HG02981 (cell line): ENCODE measurements around the gene TMEM273.
"Not testable (repeated sequence)": the region's sequence is repeated elsewhere in the genome, so short reads cannot be mapped to it uniquely, and the experiment has no call there.

Source experiments
- ATAC-seq: cut with Tn5 transposase; IDR thresholded peaks from one replicate; pipeline ENCODE4 v1.9.1; 2021; ENCODE audit warnings: mild to moderate bottlenecking, moderate library complexity; ENCODE audit not compliant: unreplicated experiment

The TMEM273 gene

DNA sequence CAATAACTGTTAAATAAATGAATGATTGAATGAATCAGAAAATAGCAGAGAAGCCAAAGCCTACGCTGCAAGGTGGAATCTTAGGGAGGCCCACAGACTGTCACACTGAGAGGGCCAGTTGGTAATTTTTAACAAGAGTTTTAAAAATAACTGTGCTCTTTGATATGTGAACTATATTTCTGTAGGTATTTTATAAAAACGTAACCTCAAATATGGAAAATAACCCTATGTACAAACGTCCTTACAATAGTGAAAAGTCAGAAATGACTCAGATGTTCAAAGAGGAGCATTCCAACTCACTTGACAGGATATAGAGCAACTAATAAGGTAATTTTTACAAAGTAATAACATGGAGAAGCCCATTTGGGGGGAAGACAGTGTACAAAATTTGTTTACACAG, 18.9 kb upstream of the TMEM273 start:
- ATAC-seq: peak; percentile 54

DNA sequence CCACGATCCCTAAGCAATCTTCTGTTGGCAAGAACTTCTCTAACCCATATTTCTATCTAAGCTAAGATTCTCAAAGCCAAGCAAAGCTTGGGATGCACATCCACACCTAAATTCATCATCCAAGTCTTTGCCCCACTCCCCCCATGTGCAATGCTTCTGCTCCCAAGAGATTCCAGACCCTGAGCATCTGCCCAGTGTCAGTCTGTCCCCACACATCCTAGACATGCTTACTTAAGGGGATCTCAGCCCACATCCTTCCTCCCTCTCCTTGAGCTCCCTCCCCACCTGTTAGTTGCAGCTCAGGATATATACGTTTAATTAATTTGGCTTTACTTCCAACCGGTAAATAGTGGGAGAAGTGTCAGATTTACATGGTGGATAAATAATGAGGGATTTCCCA, 17.0 kb upstream of the TMEM273 start:
- no peak for ATAC-seq

DNA sequence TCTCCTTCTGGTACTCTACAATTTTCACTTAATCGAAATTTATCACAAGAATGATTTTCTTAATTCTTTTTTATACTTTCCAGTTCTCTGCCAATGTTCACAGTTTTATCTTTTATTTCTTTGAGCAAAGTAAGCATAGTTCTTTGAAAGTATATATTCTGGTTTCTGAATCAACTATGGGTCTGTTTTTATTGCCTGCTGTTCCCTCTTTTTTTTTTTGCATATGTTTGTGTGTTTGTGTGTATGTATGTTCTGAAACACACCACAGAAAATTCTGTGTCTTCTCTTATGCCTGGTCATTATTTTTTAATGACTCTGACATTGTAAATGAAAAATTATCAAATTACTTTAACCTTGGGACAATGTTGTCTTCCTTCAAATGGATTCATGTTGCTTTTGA, 15.9 kb upstream of the TMEM273 start:
- no peak for ATAC-seq

DNA sequence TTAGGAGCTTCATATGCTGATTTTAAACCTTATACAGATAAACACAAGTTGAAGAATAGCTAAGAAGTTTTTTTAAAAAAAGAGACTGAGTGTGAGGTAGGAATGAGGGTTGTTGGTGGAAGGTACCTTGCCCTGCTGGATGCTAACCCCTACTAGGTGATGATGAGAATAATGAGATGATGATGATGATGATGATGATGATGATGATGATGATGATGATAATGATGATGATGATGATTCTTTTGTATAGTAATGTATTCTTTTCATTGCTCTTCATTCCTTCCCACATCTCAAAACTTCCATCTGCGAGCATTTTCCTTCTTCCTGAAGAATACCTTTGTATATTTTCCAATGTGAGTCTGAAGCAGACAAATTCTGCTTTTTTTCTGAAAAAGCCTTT, 14.1 kb upstream of the TMEM273 start:
- no peak for ATAC-seq

DNA sequence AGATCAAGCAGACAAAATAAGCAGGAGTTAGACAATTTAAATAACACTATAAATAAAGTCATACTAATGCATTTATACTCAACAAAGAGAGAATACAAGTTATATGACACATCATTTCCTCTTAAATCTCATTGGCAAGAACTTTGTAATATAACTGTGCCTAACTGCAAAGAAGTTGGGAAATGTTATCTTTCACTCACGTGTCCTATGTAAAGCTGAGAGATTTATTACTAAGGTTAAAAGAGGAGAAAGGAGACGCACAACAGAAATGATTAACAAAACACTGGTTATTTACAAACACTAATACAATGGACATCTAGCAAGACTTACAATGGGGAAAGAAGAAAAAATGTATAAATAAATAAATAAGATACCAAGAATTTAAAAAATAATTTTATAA, 12.7 kb upstream of the TMEM273 start:
- ATAC-seq: no peak

DNA sequence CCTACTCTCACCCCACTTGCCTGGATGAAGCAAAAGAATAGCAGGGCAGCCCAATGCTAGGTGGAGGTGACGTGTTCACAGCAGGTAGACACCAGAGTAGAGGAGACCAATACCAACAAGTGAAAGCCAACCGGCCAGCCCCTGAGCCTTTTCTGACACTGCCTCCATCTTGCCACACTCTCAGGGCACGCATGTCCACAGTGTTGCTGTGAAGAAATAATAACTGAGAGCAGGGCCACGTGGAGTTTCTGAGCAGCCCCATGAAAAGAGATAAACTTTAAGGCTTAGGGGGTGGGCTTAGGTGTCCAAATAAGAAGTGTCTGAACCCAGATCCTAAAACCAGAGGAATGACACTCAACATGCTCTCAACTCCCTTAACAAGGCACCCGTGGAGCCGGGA, 9.0 kb upstream of the TMEM273 start:
- no peak for ATAC-seq

DNA sequence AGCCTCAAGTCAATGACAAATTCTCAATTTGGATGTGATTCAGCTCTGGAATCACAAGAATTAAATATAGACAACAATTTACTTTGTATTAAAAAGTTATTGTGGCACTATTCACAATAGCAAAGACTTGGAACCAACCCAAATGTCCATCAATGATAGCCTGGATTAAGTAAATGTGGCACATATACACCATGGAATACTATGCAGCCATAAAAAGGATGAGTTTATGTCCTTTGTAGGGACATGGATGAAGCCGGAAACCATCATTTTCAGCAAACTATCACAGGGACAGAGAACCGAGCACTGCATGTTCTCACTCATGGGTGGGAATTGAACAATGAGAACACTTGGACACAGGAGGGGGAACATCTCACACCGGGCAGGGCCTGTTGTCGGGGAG, 7.7 kb upstream of the TMEM273 start:
- not testable (repeated sequence) for ATAC-seq

DNA sequence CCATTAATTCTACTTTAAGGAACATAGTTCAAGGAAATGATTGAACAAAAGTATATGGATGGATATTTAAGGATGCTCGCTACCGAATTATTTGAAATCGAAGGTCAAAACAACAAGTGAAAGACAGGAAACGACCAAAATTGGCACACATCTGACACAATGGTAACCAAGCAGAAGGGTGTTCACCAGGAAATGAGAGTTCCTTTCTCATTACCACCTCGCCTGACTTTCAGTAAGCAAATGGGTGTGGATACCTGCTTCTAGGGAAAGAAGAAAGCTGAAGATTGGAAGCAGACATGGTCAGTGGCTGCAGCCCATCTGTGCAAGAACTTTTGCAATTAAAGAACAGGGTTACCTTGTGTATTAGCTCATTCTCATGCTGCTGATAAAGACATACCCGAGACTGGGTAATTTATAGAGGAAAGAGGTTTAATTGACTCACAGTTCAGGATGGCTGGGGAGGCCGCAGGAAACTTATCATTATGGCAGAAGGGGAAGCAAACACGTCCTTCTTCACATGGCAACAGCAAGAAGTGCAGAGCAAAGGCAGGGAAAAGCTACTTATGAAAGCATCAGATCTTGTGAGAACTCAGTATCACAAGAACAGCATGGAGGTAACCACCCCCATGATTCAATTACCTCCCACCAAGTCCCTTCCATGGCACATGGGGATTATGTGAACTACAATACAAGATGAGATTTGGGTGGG, 6.2 kb upstream of the TMEM273 start:
- no peak for ATAC-seq

DNA sequence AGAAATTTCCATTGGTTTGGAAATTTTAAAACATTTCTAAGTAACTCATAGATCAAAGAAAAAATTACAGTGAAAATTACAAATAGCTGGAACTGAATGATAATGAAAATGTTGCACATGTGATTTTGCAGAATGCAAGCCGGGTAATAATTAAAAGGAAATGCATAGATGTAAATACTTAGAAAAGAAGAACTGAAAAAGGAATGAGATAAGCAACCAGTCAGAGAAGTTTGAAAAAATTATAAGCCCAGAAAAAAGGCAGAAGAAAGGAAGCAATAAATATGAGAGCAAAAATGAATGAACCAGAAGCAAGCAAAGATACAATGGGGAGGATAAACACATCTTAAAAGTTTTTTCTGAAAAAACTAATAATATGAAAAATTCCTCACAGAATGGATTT, 3.2 kb upstream of the TMEM273 start:
- no peak for ATAC-seq

DNA sequence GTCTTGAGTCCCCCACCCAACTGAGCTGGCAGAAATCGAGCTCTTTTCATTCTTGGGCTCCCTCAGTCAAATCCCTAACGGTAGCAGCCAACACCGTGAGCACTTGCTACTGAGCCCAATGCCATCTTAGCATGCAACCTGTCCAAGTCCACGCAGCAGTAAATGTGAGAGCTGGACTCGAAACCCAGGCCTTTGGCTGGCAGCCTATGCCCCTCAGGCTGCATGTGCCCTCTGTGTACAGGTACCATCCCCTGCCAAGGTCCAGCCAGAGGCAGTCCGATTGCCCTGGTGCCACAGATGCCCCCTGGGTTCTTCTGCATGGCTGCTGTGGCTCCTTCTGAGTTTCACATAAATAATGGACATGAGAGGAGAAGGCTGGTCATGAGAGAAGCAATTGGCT, 1.2 kb upstream of the TMEM273 start:
- no peak for ATAC-seq

DNA sequence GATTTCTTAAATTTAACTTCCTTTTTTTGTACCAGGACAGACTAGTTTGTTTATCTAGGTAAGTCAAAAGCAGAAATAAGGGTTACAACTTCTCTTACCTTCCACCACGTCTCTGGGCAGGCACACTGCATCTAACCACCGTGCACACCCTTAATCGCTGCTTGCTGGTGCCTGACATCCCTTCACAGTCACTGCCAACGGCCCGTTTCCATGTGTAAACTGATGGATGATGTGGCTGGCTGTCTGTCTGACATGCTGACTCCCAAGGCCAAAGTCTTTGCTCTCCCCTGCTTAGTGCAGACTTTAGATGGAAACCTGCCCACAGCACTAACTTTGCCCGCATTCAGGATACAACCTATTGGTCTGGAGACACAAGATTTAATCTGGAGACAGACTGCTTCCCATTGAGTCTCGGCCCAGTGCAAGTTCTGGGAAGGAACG, 1.1 kb downstream of the TMEM273 start:
- ATAC-seq: no peak

DNA sequence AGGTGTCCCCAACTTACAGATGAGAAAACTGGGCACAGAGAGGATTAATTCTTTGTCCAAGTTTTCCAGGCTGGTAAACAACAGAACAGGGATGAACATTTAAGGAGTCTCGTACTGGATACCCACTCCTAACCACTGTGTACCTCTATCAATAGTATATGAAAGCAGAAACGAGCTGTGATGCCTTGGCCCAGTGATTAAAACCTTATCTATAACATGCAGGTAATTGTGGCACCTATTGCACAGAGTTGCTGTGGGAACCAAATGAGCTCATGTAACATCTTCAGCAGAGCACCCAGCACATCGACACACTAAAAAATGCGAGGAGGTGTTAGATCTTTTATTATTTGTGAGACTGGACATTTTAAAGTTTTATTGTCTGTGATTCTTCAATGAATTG, 1.6 kb downstream of the TMEM273 start:
- no peak for ATAC-seq

DNA sequence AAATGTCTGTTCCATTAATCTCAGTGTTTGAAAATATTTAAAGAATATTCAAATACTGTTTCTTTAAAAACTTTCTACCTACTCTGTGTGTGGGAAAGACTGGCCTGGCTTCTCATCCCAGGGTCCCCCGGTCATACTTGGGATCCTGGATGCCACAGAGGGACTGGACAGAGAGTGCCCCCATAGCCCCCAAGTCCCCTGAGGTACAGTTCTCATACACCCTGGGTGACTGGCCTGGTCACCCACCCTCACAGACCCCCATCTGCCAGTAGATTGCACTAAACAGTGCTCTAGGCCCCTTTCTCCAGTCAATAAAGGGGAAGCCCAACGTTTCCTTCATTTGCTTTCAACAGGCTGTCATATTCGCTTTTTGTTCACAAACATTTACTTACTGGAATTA, 3.0 kb downstream of the TMEM273 start:
- ATAC-seq: no peak

DNA sequence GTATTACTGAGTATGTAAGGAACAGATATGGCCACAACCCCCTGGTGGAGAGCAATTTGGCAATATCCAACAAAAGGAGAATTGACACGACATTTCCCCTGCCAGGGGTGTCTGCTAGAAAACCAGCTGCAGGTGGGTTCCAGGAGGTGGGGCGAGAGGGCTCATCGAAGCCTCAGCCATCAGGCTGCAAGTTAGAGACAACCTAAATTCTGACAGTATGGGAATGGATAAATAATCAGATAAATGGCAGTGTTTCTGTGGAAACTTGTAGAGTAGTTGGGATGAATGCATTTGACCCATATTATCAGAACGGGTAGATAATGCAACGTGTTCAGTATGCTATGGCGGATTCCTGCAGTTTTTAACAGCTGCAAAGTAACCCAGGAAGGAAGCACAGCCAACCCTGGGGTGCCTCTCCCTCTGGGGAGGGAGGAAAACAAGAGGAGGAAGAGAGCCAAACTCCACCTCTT, 3.5 kb downstream of the TMEM273 start:
- no peak for ATAC-seq

DNA sequence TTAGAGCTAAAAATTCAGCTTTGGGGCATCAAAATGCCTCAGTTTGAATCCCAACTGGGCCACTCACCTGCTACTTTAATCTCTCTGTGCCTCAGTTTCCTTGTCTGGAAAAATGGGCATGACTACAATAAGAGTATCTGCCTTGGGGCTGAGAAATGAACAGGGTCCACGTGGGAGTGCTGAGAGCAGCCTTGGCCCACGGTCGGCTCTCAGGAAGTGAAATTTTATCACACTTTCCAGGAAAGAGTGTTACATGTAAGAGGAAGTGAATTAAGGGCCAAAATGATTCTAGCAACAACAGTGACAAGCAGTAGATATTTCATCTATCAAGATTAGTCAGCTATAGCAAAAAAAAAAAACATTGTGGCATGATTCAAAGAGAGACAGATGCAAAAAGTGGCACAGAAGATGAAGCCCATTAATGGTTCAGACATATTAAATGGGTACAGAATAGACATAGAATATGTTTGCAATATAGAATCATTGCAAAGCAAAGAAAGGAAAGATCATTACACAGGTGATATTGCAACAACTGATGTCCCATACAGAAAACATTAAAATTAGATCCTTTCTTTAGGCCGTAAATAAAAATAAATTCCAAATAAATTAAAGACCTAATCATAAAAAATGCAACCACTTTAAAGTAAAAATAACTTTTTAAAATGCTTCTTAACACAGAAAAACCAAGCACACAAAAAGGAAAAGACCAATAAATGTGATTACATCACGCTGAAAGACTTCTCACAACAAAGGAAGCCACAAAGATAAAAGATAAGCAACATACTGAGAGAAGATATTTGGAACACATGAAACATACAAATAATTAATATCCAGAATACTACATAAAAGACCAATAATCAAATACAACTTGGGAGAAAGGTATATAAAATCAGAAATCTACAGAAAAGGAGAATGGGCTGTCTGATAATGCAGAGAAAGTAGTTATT, 4.3 kb downstream of the TMEM273 start:
- no peak for ATAC-seq

DNA sequence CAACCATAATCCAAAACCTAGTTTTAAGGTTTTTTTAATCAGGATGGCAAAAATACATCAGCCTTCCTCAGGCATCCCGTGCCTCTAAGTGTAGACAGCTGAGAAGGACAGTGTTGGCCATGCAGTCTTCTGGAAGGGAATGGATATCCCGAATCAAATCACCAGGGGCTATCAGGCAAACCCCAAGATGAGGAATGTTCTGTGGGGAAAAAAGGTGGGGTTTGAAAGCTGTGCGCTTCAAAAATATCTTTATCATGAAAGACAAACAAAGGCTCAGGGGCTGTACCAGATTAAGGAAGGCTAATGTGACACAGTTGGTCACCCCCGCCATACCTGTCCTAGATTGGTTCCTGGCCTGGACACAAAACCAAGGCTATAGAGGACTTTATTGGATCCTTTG, 5.4 kb downstream of the TMEM273 start:
- no peak for ATAC-seq

DNA sequence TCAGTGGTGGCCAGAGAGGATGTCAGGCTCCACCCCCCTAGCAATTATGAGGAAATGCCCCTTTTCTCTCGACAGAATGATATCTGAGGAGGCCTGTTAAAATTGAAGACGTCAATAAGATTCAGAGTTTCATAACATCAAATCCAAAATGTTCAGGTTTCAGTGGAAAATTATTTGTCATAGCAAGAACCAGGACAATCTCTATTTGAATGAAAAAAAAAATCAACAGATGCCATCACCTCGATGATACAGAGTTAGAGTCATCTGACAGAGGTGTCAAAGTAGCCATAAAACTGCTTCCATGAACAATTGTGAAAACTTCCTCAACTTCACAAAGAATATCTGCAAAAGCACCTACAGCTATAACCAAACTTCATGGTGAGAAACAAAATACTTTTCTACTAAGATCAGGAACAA, 7.7 kb downstream of the TMEM273 start:
- no peak for ATAC-seq

DNA sequence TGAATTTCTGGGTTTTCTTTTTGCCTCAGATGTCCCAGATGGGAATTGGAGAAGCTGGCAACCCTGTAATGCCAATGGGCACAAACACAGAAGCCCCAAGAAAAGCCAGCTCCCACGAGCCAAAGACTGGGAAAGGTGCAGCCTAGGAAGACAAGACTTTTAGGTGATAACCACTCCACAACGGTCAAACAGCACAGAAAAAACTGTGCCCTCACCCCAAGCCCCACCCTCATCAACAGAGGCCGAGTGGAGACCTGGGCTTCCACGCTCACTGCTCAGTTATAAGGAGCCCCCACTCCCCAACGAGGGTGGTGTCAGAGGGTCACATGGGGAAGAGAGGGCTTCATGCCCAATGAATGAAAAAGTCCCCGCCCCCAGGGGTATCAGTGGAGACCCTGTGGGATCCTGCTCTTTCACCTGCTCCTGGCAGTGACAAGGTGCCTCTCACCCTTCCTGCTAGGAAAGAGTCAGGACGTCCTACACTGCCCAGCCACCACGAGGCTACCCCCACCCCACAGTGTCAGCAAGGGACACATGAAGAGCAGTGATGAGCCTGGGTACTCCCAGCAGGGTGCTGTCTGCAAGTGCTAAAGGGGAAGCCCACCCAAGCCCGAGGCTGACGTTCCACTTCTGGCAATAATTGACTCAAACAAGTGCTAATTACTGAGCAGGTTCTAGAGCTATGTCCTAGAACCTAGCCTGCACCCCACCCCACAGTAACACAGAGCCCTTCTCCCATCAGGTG, 8.3 kb downstream of the TMEM273 start:
- no peak for ATAC-seq

DNA sequence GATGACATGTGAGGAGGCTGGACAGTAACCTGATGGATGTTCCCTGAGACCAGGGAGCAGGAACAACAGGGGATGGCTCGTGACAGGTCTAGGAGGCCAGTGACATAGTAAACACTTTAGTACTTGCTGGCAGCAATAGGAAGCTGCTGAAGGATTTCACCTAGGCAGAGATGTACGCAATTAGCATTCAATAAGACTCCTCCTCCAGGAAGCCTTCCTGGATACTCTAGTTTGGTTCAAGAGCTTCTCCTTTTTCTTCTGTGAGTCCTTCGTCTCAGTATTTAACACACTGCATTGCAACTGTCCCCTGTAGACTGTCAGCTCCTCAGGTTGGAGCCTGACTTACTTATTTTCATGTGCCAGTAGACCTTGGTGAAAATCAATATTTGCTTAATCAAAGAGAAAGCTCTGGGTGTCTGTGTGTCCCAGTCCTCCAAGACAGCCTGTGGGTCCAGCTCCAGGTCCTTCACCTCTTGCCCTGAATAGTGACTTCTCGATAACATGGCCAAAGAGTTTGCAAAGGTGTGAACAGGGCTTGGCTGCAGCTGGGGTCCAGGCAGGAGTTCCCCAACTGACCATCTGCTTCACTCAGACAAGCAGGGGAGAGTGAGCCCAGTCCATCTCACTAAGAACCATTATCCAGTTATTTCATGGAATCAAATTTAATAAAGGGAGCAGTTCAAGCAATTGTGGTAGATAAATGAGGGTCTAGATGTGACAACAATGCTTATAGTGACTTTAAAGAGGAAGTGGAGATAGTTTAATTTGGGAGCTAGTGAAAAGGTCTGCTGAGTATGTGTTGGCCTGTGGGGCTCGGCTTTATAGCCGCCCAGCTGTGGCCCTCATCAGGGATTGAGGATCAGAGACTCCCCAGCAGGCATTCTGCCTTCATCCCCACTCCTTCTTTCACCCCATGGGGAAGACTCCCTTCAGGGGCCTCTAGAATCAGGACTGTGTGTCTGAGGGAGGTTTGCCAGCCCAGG, 9.4 kb downstream of the TMEM273 start:
- no peak for ATAC-seq
